ENCODE measurements around the gene BCL11A.

BCL11A gene

DNA sequence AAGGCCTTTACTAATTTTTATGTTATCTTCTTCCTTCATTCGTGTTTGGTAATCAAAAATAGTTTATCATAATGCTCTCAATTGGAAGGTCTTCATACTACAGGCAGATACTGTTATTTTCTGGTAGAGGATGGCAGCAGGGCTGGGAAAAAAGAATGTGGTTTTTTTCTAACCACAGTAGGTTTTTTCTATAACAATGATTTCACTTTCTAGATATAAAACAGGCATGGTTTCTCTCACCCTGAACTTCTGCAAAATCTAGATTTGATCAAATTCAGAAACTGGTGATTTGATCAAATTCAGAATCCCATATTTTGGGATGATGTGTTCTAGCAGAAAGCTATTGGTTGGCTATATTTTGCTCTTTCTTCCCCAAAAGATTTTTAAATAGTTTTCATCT is 27.6 kb downstream of the BCL11A start:
- no peak for DNase-seq (ENCODE audit: low read depth)

DNA sequence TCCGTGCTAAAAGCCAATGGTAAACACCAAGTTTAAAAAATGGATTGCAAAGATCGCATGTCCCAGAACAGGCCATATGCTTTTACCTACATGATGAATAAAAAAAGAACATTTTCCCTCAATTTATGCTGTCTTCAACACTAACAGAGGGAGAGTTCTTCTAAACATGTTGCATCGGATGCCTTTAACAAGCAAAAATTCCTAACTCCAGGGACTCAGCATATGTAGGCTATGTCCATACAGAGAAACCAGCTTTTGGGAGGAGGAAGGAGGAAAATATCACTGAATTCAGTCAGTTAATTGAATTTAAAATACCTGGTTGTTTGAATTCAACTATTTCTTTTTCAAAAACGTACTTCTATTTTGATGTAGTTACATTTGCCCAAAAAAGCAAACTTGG is 28.6 kb downstream of the BCL11A start:
- no peak for DNase-seq (ENCODE audit: low read depth)

DNA sequence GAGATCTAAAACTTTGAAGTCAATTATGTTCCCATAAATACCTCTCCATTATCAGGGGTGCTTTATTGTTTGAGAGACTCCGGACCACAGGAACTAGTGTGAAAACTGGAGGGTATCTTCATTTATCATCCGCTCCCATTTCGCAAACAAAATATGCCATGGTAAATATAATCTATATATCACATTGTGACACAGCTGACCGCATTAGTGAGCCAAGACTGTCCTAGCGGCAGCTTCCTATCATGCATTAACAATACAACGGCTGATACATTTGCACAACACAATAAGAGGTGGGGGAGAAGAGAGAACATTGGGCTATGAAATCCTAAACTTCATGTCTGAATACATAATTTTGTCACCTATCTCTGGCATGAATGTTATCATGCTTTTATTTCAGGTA is 29.5 kb downstream of the BCL11A start:
- no peak for DNase-seq (ENCODE audit: low read depth)

DNA sequence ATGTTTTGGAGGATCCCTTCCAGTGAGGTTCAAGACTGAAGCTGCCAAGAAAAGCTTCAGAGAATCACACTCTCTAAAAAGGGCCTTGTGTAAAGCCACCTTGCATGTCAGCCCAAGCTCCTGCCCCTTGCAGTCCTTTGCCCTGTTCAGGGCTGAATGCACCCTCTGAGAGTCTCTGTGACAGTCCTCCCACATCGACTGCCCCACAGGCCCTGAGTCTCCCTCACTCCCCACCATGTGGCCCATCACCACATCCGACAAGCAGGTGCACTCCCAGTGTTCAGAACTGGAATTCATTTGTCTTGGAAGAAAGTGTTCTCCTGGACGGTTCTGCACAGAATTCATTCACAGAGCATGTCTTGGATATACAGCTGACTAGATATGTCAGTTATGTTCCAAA is 31.0 kb downstream of the BCL11A start:
- no peak for DNase-seq (ENCODE audit: low read depth)

DNA sequence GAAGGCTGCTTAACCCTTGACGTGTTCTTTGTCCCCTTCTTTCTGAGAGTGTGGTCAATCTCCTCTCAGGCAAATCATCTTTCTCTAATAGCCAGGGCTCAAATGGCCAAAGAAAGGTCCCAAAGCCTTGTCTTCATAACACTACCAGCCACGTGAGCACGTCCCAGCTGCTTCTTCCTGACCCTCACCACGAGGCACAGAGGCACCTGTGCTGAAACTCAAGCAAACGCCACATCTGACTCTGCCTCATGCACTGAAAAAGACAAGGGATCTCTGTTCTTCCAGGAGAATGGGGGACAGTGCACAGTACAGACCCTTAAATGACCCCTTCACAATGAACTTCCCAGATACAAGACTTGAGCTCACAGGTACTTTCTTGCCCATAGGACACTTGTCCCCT is 31.8 kb downstream of the BCL11A start:
- no peak for DNase-seq (ENCODE audit: low read depth)

DNA sequence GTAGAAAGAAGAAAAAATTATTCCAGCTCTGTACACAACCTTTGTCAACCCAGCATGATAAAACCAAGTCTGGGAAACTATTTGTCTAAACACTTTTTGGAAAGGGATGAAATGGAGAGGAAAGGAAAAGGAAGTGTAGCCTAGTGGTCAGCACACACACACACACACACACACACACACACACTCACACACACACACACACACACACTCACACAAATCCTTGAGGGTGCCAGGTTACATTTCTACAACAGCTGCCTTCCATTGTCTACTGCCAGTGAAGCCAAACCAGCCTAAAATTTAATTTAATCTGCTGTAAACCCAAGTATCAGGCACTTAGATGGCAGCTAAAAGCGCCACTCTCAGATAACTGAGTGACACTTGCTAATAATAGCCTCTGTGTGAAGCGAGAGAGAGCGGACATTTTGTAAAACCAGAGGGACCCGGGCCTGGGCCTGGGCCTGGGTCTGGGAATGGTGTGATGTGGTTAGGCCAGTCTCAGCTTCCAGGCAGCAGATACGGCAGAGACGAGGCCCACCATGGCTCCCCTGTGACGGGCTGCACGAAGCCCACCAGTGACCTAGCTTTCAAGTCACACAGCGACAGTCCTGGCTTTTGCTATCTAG is 32.4 kb downstream of the BCL11A start:
- DNase-seq (ENCODE audit: low read depth), result no peak

DNA sequence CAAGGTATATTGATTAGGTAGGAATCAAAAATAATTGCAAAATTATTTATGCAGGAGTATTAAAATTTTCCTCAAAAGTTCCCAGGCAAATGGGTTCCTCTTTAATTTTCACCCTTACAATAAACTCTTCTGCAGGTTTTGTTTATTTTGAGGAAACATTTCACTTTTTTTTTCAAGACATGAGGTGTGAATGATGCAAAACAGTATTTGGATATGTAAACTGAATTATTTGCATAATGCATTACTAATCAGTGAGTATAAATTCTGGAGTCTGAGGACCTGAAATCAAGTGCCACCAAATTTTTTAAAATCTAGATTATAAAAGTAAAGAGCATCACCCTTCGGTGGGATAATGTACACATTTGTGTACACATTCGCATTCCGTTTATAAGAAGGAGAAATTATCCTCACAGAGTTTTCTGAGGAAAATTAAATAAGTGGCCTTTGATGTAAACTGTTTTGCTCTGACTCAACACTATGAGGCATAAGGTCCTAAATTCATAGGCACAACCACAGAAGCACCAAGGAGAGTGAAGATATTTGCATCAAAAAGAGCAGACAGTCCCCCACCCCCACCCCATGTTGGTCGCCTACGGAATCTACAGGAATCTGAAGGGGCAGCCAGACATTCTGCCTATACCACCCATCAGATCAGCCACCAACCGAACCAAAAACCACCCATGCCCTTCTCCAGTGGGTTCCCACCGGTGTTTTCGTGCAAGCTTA is 33.1 kb downstream of the BCL11A start:
- DNase-seq (ENCODE audit: low read depth), result no peak

DNA sequence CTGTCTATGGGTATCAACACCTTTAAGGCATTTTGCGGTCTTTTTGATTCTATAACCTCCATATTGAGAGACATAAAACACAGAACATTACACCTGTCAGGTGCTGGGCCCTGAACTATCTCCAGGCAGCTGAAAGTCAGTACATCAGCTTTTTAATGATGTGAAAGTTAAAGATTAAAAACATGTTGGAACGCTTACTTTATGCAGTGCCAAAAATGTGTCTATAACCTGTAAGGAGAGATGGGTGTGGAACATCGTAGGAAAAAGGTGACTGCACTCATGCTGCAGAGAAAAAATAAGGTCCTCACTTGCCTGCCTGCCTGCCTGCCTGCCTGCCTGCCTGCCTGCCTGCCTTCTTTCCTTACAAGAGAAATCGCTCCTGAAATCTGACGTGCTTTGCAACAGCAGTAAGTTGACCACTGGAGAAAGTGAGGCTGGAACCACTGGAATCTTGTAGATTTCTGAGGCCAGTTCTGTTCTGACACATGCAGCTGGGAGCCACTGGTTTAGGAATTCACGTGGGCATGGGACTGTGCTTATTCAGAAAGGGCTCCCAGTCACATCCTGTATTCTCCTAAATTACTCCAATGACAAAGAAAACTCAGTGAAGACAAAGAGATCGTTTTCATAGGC is 34.1 kb downstream of the BCL11A start:
- no peak for DNase-seq (ENCODE audit: low read depth)

DNA sequence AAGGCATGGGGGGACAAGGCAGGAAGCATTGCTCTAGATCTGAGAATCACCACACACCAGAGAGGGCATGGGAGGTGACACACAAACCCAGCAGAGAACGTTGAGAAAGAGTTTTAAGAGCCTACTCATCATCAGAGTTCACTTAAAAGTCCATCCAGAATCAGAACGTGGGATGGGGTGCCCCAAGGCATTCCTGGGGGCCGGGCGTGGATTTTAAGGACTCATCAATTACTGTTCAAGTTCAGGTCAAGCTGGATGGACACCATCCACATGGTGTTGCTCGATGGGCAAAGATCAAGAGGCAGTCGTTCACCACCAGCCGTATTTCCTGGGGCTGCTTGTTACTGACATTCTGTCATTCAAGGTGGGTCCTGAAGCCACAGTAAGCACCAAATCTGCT is 34.9 kb downstream of the BCL11A start:
- no peak for DNase-seq (ENCODE audit: low read depth)

DNA sequence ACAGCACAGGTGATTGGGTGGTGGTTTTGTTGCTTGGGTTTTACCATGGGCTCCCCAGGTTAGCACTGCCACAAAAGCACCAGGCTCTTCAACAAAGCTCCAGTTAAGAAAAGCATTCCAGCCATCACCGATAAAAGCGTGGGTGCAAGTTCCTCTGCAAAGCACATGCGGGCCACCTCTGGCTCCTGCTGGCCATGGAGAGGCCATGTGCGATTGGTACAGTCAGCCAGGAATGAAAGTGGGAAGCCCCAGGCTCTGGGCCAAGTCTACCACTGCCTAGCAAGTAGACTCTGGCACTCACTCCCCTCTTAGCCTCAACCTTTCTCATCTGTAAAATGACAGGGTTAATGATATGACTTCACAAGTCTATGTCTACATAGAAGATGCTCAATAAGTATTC is 36.0 kb downstream of the BCL11A start:
- no peak for DNase-seq (ENCODE audit: low read depth)

DNA sequence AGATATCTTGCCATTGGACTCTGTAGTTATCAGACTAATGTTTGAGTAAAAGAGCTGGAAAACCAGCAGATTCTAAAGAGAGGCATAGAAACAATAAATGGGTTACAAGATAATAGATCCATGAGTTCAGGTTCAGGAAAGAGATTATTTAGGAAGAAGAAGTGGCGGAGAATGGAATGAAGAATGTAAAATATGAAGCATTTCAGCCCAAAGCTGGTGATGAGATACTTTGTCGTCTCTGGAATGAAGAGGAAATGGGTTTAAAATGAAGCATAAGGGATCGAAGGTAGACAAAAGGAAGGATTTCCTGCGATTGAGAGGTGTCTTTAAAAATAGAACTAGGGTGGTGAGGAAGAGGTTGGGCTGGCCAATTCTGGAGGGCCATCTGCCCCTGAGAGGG is 36.6 kb downstream of the BCL11A start:
- DNase-seq (ENCODE audit: low read depth), result no peak

DNA sequence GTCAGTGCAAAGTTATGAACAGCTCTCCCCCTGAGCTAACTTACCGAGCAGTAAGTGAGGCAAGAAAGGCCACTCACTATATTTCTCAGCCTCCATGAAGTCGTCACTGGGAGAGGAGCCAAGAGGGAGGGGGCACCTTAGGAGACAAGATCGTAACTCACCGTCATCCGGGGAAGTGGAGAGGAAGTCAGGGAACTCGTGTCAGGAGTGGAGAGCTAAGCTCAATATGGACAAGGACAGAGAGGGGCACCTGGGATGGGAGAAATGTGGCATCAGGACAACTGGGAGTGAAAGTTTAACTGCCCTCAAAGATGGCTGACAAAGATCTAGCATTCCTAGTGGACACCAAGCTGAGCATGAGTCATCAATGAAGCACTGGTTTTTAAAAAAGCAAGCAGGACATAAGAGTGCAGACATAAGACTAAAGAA is 37.1 kb downstream of the BCL11A start:
- DNase-seq (ENCODE audit: low read depth), result no peak

DNA sequence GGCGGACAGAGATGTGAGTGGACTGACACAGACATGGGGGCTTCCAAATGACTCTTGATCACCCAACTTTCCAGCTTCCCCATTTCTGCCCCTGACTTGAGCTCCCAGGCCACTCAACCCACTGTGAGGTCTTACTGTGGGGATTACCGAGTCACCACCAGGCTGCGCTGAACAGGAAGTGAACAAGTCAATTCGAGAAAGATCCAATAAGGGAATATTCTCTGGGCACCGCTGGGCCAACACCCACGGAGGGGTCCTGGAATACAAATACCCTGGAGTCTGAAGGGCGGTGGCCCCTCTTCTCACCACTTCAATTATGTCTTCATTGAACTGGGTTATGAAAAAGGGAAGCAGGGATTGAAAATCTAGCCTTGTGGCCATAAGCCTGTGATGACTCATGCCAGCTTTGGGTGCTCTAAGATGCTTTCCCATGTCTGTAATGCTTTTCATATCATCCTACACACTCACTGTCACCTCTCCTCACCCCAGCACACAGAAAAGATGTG is 37.7 kb downstream of the BCL11A start:
- no peak for DNase-seq (ENCODE audit: low read depth)

DNA sequence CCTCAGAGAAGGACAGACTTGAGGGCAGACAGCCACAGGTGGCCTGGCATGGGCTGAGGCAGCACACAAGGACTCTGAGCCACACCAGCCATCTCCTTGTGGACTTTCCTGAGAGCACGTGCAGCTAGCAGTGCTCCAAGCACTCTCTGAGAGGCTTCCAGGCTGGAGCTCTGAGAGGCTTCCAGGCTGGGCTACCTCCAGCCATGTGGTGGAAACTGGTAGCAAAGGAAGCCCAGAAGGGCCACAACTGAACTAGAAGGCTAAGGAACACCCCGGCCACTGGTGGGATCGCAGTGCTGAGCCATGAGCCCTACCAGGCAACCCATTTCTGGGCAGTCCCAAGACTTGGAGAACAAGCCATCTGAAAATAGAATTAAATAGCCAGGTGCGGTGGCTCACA is 39.5 kb downstream of the BCL11A start:
- no peak for DNase-seq (ENCODE audit: low read depth)

DNA sequence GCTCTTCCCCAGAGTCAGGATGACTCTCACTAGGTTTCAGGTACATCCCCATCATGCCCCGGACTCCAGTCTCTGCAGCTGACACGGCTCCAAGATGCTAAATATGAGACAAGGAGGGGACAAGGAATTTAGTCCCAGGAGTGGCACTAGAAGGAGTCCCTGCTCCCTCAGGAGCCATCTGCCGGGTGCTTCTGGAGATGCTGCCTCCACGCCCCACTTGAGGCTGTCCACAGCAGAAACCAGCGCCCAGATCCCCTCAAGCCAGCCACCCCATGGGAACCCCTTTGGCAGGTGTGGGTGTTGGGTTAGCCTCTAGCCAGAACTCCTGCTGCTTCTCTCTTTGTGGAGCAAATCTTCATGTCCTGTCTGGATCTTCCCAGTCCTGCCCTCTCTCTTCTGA is 40.3 kb downstream of the BCL11A start:
- DNase-seq (ENCODE audit: low read depth), result no peak

DNA sequence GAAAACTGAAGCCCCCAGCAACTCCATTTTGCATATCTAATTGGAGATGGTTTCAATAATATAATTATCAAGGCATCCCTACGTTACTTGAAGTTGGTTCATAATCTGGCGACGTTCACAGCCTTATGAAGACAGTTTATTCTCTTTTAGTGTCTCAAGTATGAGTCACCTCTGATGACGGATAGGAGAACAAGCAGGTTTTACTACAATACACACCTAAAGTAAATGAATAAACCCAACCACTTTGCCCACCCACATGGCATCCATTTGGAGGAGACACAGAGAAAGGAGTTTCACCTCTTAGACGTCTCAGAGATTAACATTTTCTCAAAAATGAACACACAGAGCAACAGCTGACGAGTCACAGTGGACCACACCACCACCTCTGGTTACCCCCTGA is 40.8 kb downstream of the BCL11A start:
- no peak for DNase-seq (ENCODE audit: low read depth)

DNA sequence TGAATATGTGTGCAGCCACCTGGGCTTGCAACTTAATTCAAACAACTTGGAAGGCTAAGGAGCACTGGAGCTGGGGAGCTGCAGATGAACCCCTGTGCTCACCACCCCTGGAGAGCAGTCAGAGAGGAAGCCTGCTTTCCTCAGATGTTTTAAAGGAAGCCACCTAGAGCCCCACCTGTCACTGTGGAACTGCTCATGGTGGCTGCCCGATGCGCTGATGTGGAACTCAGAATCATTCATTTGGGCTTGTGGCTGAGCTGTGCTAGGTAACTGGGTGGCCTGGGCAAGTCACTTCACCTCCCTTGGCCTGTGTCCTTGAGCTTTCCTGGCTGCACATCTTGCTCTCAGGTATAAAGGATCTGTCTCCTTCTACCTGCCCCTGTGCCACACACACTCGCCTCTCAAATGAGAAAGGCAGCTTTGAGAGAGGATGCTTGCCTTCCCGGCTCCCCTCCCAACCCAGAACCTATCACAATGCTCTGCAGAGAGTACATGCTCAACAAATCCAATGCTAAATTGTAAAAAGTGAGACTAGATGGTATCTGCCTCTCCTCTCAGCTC is 41.3 kb downstream of the BCL11A start:
- DNase-seq (ENCODE audit: low read depth), result no peak

DNA sequence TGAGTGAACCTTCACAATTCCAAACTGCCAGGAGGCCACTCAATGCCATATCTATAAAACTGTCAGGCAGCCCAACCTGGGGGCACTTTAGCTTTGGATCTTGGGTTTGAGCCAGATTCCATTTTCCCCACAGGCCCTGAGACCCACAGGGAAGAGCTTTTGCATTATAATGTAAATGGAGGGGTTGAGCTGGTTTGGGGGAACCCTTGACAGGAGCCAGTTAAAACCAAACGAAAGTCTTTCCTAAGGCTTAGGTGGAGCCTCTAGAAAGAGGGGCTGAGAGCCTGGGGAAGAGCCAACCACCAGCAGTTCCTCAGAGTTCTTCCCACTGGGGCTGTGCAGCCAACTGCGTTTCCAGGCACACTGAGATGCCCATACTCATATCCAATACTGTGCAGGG is 42.7 kb downstream of the BCL11A start:
- no peak for DNase-seq (ENCODE audit: low read depth)

DNA sequence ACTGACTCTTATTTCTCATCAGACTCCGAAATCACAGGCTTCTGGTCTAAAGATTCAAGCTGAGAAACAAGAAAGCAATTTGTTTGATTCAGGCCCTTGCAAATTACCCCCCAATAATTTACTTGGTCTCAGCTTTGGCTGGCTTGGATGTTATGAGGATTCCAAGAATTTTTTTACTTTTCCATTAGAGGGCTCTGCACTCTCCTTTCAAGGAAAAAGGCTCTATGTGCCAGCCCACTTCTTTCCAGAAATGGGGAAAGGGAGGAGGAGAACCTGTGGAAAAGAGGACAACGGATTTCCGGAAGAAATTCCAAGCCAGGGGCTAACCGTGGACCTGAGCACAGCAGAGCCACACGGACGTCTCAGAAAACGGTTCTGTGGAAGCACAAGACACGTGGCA is 44.4 kb downstream of the BCL11A start:
- no peak for DNase-seq (ENCODE audit: low read depth)

DNA sequence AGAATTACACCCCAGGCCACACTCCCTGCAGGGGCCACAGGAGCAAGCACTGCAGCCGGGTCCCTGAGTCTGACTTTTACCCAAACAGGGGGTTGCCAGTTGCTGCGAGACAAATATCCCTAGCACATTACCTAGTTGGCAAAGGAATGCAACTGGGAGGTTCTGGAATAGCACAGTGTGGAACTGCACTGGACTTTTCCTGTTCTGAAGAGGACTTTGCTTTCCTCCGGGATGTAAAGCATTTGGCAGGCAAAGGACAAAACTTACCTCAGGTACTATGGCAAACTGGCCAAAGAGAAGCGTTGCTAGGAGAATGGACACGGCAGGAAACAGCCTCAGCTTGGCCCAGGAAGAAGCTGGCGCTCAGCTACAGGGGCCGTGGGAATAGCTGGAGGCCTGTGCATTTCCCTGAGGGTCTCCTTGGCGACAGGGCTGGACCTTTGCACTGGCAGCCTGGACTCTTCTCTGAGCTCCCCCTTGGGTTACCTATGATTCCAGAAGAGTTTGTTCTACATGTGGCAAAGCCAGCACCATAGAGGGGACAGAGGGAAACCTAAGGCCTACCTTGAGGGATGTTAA is 45.0 kb downstream of the BCL11A start:
- DNase-seq (ENCODE audit: low read depth), result no peak

DNA sequence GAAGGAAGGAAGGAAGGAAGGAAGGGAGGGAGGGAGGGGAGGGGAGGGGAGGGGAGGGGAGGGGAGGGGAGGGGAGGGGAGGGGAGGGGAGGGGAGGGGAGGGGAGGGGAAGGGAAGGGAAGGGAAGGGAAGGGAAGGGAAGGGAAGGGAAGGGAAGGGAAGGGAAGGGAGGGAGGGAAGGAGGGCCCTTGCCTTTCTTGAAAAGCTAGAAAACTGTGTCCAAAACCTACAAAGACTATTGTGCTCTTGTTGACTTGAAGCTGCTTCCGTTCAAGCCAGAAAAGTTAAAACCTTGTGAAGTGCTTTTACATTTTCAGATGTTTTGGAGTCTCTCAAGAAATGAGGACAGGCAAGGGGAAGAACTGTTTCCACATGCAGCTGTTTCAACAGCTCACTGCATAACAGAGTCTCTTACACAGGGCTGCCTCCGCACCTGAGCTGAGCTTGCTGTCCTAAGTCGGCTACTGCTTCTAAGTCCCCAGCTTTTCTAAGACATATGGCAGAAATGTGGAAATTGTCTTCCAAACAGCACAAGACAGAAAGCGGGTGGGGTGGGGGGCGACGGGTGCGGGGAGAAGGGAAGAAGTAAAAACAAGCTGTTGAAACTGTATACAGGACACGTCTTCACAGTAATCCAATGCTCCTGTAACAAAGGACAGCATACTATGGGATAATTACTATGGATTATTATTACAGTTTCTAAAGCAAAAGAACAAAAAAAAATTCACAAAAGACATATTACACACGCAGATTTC is 46.1 kb downstream of the BCL11A start:
- no peak for DNase-seq (ENCODE audit: low read depth)

DNA sequence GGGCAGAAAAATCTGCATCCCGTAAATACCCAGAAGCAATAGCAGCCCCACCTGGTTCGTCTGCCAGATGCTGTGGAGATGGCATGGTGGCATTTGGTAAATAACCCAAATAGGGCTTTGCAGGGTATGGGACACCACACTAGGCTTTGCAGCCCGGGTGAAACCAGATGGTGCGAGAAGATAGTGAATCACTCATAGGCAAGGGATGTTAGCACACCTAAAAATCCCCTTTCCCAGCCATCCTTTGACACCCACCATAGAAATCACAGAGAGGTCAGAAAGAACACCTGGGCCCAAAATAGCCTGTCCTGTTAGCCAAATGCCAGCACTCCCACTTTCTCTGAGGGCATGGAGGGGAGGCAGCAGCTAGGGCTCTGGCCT is 47.6 kb downstream of the BCL11A start:
- DNase-seq (ENCODE audit: low read depth), result no peak
